Measurements from ENCODE around the gene AFG1L.

Gene AFG1L

DNA sequence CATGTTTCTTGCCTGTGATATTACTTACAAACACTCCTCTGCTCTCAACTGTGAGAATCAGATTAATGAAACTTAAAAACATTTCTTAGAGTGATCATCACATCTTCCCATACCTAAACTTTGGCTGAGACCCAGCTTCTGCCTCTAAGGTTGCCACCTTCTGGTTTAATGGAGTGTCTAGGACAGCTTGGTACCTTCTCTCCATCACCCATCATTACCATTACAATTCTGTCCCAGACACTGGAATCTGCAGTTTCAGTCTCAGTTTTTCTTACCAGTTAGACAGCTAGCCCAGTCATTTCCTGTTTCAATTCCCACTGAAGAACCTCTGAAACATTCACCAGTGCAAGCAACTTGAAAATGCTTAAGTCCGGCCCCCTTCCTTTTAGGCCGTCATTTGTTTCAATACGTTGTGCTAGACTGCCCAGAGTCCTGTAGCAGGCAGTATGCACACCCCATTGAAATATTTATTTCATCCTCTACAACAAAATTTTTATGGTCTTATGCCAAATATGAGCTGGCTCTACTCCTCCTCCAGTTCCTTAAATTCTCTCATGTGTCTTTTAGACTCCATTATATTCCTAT is 158.8 kb downstream of the AFG1L start:
- DNase-seq (ENCODE audit: low read depth): no peak

DNA sequence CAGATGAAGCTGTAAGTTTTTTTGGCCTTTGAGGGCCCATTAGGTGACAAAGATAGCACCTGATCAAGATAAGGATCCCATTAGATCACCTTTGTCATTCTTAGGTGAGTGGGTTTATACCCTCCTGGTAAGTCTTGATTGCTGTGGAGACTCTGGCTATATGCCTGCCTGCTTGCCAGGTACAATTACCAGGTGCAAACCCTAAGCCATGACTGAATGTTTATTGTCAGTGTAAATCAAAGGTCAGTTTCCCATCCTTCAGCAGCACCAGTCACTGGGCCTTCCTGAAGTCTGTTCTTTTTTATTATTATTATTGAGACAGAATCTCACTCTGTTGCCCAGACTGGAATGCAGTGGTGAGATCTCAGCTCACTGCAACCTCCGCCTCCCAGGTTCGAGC is 159.5 kb downstream of the AFG1L start:
- no peak for DNase-seq (ENCODE audit: low read depth)

DNA sequence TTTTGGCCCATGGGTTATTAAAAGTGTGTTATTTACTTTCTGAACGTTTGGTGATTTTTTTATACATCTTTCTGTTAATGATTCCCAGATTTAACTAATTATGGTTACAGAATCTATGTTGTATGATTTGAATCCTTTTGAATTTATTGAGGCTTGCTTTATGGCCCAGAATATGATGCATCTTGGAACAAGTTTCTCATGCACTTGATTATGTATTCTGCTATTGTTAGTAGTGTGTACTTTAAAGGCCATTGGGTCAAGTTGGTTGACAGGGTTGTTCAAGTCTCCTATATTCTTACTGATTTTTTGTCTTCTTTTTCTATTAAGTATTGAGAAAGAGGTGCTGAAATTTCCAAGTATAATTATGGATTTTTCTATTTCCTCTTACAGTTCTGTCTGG is 160.8 kb downstream of the AFG1L start:
- DNase-seq (ENCODE audit: low read depth): no peak

DNA sequence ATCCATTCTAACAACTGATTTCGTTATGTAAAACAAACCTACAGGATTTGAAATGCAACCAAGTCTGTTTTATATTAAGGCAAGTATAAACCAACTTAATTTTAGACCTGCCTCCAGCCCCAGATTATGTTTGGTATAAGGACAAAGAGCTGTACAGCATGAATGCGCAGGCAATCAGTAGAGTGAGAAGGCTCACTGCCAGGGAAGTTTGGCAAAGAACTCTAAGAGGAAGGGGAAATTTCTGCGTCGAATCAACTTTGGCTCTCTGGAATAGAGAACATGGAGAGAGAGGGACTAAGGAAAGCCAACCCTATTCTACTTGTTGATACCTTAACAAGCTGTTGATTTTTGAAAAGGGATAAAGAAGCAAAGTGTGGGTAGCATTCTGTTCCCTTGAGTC is 168.9 kb downstream of the AFG1L start:
- no peak for DNase-seq (ENCODE audit: low read depth)

DNA sequence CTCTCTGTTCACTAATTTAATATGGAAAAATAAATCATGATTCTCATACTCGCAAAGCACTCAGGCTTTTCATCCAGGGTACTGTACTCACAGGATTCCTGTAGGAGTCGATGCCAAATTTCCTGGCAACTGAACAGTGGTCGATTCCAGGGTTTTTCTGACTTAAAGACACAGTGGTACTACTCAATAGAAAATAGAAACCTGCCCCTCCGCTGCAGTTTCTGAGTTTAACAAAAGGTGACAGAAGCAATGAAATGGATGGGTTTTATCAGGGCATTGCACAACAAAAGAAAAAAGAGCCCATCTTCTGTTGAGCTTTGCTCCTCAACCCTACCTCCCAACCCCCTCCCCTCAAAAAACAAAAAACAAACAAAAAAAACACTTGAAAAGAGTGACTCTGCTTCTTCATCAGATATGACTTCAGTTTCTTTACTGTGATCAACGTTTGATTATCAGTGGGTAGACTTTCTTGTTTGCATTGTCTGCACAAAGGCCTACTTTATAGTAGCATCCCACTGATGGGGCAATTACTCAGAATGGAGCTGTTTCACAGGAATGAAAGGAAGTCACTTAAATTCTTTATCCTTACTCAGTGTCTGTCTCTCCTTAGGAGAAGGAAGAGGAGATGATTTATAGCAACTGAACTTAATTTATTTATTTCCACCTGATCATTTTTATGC is 169.7 kb downstream of the AFG1L start:
- DNase-seq (ENCODE audit: low read depth): no peak

DNA sequence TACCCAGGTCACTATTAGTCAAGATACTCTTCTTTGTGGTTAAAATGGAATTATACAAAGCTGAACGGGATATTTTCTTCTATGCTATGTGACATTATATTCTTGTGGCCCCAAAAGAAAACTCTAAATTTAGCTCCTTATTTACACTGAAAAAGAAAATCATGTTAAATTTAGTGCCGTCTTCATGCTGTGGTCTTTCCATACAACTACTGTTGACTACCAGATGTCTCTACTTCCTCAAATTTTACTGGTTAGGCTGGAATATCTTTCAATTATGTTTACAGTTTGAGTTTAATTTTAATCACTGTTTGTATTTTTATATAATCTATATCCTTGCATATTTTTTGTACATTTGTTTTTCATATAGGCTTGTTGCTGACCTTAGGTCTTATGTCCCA is 170.2 kb downstream of the AFG1L start:
- no peak for DNase-seq (ENCODE audit: low read depth)

DNA sequence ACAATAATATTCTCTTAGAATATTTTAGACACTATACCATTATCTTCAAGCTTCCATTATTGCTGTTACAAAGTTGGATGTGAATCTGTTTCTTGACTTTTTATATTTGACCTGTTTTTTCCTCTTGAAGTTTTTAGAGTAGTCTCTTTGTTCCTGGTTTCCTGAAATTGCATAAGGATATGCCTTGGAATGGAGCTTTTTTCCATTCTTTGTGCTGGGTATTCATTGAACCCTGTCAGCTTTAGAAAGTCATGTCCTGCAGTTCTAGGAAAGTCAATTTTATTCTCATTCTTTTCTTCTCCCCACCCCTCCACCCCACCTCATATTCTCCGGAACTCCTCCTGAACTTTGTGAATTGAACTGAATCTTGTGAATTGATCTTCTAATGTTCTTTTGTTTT is 173.5 kb downstream of the AFG1L start:
- DNase-seq (ENCODE audit: low read depth): no peak

DNA sequence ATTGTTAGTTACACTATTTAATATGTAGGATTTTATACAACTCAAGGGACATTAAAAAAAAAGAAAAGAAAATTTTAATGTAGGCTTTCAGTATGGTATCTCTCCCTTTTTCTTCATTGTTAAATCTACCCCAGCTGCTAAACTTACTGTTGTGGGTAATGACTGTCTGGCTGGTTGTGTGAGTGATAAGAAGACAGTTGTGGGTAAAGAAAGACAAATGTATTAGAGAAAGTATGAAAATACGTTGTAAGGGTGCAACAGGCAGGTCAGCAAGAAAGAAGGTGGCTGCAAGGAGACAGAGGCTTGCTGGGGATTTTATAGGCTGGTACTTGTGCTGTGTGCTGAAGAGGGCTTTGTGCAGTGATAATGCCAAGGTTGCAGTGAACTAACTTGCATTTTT is 174.5 kb downstream of the AFG1L start:
- DNase-seq (ENCODE audit: low read depth): no peak

DNA sequence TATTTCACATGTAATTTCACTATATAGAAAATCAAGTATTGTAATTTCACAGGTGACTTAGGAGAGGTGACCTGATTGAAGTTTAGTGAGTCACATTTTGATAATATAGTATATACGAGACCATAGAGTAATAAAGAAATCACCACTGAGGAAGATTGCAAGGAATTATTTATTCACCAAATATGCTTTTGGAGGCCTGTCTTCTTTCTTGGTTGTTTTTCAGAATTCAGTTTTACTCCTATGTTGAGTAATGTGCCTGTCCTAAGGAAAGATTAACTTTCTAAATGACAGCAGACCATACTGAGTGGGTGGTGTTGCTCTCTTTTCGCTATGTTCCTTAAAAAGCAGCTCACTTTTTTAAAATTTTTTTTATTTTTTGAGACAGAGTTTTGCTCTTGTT is 178.3 kb downstream of the AFG1L start:
- DNase-seq (ENCODE audit: low read depth): no peak

DNA sequence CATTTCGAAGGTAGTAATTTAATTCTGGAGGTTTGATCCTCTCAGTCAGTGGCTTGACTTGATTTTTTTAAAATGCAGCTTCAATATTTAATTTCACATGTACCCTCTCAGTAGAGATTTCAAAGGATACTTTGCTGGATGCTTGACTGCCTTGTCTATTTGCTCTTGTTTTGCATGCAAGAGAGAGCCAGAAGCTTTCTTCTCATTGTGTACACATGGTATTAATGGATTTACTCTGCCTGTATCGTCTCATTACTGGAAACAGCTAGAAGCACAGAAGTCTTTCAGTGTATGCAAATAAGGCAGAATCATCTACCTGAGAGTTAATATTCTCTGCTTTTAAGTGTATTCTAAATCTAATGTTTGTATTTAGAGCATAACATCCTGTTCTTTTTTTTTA is 181.5 kb downstream of the AFG1L start:
- no peak for DNase-seq (ENCODE audit: low read depth)

DNA sequence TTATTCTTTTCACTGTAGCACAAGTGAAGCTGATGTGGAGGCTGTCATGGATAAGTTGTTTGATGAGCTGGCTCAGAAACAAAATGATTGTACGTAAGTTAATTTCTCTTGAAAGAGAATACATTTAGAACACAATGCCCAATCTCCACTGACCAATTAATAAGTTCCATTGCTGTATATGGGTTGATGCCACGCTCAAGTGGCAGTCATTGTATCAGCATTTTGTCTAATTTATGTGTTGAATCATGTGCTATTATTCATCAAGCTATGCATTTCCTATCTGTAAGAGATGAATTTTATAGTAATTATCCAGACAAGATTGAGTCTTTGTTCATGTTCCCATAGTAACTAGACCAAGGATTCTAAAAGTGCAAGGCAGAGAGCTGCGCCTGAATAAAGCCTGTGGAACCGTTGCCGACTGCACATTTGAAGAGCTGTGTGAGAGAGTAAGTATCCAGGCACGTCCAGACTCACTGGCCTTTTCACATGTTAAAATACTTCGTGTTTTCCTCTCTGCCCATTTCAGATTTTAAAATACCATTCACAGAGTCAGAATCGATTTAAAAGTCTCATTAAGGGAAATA is 182.1 kb downstream of the AFG1L start:
- no peak for DNase-seq (ENCODE audit: low read depth)

DNA sequence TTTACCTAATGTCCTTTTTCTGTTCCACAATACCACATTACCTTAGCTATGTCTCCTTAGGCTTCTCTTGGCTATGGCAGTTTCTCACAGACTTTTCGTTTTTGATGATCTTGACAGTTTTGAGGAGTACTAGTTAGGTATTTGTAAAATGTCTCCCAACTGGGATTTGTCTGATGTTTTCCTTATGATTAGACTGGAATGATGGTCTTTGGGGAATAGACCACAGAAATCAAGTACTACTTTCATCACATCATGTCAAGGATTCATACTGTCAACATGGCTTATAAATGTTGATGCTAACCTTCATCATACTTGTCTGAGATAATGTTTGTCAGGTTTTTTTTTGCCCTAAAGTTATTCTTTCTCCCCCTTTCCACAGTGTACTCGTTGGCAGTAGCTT is 187.7 kb downstream of the AFG1L start:
- DNase-seq (ENCODE audit: low read depth): no peak

DNA sequence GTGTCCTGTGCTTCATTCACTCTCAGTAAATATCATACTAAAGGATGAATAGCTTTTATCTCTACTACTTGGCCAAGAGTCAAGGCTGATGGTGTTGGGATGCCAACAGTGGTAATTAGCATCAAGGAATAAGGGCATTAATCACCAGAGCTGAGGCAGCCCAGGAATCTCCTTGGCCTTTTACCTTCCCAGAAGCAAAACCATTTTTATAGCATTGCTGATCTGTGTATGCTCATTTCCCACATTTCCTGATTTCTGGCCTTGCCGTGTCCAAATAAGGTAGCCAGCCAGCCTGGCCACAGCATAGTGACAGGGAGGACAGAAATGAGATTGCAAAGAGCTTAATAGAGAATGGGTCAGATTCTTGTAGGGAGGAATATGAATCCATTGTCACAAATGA is 189.2 kb downstream of the AFG1L start:
- DNase-seq (ENCODE audit: low read depth): no peak

DNA sequence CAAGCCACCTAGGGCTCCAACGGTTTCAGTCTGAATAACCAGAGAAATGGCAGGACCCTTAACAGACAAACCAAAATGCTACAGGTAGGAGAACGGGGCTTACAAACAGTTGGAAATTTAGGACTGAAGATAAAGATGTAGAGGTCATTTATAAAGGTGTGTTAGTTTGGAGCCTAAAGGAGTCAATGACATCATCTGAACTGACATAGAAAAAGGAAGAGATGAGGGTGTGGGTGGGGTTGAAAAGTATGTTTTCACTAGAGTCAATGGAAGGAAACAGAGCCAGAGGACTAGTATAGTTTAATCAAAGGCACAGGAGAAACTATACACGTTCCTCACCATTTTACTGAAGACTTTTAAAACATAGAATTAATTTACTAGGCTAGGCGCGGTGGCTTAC is 194.8 kb downstream of the AFG1L start:
- DNase-seq (ENCODE audit: low read depth): no peak

DNA sequence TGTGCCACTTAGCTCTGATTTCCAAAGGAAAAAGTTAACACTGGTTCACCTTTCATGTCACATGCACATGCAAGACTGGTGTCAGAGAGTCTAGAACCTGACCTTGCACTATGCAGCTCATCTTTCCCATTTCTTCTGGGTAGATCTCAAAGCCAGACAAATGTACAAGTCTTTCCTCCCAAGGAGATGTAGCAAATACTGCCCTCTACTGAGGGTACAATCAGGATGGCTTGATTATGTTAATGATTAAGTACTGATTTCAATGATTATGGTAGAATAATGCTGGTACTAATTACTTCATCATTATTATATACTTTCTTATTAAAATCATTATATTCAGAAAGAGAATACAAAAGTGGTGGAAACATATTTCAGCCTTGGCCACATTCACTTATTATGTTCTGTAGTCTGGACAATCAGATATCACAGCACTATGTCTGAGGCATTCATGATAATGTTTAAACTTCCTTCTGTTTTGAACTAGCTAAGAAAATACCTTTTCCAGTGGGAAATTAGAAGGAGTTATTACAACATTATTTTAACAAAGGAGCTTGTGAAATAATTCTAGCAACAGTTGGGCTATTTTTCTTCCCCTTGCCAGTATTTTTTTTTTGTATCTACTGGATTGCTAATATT is 197.4 kb downstream of the AFG1L start:
- DNase-seq (ENCODE audit: low read depth): no peak

DNA sequence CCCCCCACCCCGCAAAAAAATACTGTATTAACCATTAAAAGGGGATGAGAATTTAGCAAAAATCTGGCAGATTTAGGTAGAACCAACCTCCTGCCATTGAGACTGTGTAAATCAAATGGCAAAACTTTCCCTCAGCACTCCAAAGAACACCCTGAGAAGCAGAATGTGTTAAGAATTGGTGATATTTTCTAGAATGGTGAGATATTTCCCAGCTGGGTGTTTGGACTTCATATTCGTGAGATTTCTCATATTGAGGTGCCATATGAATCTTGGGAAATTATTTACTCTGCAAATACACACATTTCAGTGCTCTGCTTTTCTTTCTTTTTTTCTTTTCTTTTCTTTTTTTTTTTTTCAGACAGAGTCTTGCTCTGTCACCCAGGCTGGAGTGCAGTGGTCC is 199.6 kb downstream of the AFG1L start:
- no peak for DNase-seq (ENCODE audit: low read depth)

DNA sequence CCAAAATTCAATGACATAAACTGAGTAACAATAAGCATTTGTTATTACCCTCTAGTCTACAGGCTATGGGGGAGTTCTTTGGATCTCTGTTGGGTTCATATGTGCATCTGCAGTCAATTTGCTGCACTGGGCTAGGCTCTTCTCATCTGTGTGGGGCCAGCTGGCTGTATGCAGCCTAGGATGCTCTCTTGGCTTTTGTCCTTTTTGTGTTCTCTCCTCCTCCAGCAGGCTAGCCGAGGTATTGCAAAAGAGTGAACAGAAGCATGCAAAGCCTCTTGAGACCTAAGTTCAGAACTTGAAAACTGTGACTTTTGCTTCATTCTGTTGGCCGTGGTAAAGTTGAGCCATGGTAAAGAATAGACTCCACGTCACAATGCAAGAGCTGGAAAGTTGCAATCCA is 203.0 kb downstream of the AFG1L start:
- no peak for DNase-seq (ENCODE audit: low read depth)

DNA sequence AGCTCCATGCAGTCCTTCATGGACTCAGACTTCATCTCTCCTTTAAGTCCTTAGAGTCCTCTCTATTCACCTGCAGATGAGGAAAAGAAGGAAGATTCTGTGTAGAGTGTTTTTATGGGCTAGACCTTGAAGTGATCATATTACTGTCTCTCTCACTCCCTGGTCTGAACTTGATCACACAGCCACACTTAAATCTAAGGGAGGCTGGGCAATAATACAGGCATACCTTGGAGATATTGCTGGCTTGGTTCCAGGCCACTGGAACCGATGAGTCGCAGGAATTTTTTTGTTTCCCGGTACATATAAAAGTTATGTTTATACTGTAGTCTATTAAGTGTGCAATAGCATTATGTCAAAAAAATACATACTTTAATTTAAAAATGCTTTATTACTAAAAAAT is 206.7 kb downstream of the AFG1L start:
- DNase-seq (ENCODE audit: low read depth): no peak

DNA sequence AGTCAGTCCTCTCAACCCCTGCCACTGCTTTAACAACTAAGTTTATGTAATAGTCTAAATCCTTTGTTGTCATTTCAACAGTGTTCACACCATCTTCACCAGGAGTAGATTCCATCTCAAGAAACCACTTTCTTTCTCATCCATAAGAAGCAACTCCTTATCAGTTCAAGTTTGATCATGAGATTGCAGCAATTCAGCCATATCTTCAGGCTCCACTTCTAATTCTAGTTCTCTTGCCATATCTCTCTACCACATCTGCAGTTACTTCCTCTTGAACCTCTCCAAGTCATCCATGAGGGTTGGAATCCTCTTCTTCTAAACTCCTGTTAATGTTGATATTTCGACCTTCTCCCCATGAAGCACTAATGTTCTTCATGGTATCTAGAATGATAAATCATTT is 208.0 kb downstream of the AFG1L start:
- no peak for DNase-seq (ENCODE audit: low read depth)

DNA sequence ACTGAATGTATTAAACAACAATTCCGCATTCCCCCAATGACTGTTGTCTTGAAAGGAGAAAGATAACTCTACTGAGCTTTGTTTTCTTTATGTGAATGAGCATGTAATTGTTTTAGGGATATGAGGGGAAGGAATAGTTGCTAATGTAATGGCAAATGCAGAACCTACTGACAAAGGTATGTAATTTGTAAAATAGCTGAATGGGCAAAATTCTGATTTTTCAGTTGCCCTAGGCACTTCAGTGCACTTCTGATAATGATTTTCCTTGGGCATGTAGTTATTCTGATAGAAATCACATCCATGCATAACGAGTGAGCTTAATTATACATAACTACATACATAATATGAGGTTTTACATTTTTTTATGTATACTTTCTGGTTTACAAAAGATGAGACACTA is 212.5 kb downstream of the AFG1L start:
- DNase-seq (ENCODE audit: low read depth): no peak

DNA sequence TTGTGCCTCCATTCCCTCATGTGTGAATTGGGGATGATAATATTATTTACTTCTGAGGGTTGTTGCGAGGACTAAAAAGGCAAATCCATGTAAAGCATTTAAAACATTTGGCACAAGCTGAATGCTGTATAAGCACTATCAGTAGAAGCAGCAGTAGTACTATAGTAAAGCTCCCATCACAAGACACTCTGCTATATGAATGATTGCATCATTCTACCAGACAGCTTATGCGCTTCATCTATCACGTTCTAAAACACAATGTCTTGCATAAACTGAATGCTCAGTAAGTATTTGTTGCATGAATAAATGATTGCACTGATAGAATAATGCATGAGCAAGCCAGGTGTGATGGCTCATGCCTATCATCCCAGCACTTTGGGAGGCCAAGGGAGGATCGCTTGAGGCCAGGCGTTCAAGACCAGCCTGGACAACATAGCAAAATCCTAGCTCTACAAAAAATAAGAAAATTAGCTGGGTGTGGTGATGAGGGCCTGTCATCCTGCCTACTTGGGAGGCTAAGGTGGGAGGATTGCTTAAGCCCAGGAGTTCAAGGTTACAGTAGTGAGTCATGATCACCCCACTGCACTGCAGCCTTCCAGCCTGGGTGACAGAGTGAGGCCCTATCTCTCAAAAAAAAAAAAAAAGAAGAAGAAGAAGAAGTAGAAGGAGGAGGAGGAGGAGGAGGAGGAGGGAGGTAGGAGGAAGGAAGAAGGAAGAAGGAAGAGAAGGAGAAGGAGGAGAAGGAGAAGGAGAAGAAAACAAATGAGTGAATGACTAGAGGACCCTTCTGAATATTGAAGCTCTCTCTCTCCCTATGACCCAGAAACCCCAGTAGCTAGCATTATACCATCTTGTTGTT is 215.8 kb downstream of the AFG1L start:
- DNase-seq (ENCODE audit: low read depth): no peak

Data from T follicular helper cell (primary cell).